ENCODE measurements around the gene TNPO3. TPM values are rescaled to one million over a fixed set of nuclear protein-coding genes. Genes with fewer than 3 reads are reported as not detected.

TNPO3 gene
- 30.9 TPM for polyA plus RNA-seq (ENCODE audit: insufficient read length)

DNA sequence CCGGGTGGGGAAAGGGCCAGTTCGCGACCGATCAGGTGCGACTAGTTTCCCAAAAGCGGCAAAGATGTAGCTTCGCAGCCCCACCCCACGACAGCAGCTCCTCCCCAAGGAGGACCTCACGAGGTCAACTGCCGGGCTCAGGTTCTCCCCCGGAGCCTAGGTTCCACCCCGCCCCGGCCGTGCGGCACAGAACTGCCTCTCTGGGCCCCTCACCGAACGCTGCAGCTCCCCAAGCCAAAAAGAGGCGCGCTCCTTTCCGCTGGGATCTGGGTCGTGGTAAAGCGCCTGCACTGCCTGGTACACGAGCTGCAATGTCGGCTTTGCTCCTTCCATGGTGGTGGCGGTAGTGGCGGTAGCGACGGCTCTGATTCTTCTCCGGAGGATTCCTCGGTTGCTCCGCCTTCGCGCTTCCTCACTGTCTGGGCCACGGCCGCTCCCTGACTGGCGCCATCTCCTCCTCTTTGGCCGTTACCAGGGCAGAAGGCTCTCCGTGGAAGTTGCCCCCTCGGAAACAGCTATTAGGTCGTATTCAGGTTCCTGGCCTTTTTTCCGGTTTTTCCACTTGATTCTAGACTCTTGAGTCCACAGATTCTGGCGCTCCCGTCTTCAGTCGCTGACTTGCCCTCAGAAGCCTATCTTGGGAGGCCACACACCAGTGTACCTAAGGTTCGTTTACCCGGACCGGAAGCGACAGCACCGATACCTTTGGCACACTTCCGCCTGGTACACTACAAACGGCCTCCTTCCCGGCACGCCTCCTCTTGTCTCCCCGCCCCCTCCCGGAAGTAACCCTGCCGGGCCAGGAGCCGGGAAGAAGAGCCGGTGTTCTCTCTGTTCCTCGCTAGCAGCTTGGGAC, at the start of gene TNPO3:
Gene TNPO3, minus strand, starts transcription at position 674 of the 856 bp plus-strand sequence. Its CDS starts 341 bp downstream, at position 333.
- DNase-seq, result peak; percentile 91

DNA sequence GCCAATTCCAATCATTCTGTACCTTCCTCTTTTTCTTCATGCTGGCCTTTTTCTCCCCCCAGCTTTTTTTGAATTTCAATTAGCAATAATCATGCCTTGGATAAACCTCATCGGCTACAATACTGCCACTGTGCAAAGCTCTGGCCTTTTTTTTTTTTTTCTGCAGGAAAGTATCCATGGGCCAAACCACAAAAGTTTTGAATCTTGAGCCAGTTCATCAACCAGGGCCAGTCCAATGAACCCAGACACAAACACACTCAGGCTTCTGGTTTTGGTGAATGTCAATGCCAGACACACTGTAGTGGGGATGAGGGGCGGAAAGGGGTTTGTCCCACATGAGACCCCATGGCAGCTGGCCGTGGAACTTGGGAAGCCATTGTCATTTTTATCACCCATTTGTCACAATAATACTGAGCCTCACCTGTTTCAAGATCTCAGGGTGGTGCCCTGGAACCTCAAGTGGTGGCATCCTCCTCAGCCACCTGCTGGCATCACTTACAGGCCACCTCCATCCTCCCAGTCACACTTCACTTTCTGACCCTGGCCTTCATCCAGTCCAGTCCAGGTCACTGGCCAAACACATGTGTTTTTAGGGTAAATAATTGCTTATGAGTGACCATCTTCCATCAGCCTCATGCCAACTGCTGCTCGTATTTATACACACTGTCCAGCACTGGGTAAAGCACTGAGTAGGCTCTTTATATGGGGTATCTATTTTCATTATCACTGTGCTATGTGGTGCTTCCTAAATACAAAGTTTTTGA, 48.8 kb upstream of the TNPO3 start:
- DNase-seq, result no peak

DNA sequence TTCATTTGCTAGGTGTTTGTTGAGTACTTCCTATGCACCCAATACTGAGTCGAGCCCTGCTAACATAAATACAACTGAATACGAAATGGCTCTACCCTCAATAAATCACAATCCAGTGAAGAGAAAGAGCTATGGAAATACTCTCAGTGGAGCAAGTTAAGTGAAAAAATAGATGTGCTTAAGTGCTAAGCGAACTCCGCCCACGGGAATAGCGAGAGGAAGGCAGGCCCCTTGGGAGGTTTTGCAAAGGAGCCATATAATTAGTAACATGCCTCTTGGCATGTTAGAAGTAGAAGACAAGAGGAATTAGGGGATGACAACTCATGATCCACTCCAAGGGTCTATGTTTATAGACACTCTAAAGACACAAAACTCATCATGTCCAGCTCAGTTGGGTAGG, 46.8 kb upstream of the TNPO3 start:
- DNase-seq, result no peak

DNA sequence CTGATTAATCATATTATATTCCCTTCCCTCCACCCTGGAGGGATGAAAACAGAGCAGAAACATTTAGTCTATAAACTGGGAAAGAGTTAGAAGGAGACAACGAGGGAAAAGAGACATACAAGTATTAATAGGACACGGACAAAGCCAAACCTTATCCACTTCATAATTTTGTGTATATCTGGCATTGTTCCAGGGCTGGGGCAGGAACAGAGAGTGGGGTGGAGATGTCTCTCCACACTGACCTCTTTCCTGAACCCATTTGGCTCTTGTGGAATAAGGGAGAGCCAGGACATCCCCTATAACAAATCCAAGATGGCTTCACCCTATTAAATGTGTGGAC, 45.9 kb upstream of the TNPO3 start:
- DNase-seq, result no peak

DNA sequence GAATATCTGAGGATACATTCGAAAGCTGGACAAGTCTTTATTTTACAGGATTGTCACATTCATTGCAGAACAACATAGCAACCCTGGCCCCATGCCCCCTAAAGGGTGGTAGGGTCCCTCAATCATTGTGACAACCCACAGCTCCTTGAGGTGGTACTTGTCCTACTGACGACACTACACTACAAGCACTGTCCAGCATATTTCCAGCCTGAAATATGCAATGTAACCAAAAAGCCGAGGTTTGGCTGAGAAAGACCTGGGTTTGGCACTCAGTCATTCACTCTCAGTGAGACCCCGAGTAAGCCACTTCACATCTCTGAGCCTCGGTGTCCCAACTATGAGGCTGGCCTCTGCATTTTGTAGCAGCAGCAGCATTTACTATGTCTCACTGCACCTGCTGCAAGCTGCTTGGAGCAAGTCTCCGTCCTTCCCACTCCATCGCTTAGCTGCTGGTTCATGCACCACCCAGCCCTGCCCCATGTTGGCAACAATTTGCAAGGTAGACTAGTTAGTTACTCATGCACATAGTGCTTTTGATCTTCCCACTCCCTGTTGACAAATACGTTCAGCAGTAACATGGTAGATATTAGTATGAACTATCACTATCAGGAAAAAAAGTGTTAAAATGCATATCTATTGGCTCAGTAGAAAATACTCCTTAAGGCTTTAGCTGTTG, 43.6 kb upstream of the TNPO3 start:
- DNase-seq, result no peak

- no peak for DNase-seq
These were observed 40.3 kb upstream of the TNPO3 start for GRCh38 chr7:129095258-129095657.

DNA sequence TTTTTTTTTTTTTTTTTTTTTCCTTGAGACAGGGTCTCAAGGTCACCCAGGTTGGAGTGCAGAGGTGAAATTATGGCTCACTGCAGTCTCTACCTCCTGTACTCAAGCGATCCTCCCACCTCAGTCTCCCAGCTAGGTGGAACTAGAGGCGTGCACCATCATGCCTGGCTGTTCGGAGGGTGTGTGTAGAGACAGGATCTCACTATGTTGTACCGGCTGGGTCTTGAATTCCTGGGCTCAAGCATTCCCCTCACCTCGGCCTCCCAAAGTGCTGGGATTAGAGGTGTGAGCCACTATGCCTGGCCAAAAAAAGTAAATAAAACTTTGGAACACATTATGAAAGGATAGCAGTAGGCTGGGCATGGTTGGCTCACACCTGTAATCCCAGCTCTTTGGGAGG, 39.6 kb upstream of the TNPO3 start:
- no peak for DNase-seq

GRCh38 chr7:129093867-129094456, 39.1 kb upstream of the TNPO3 start:
- no peak for DNase-seq

DNA sequence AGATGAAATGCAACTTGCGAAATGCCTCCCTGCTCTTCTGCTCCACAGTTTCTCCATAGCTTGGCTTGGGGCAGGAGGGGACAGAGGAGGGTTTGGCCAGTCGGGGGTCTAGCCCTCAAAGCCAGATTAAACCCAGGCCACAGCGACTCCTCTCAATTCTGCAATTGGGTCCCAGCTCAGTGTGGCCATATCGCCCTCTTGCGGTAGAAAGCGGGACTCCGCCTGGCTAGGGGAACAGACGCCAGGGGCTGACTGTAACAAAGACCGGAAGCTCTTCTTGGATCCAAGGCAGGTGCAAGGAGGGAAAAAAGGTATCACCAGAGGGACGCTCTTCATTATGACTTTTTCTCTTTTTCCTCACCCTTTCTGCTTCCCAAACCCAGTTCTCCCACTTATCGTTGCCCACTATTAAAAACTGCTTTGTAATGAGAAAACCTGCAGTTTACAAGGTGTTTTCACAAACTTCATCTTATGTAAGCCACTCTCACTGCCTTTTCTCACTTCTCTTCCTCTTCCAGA, 36.6 kb upstream of the TNPO3 start:
- peak; percentile 78 for DNase-seq

DNA sequence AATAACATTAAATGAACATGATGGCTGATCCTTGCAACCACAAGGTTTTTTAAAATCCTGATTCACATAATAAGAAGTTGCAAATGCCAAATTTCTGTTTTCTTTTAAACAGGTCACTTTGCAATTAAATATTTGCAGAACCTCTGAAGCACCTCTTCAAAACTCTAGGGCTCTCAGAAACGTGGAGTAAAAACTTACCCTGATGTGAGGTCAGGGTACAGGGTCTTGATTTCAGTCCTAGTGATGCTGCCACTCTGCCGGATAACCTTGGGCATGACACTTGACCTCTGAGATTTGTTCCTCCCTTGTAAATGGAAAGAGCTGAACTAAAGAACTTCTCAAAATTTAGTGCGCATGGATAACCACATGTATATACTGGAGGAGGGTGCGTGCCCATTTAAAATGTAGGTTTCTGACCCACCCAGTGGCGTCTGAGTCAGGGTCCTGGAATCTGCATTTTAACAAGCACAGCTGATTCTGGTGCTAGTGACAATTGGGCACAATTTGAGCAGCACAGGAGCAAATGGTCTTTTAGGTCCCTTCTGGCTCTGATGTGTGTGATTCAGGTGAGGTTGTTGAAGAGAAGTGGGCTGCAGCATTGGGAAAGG, 35.5 kb upstream of the TNPO3 start:
- DNase-seq, result no peak

- no peak for DNase-seq
These were observed 34.8 kb upstream of the TNPO3 start for GRCh38 chr7:129089521-129090212.

DNA sequence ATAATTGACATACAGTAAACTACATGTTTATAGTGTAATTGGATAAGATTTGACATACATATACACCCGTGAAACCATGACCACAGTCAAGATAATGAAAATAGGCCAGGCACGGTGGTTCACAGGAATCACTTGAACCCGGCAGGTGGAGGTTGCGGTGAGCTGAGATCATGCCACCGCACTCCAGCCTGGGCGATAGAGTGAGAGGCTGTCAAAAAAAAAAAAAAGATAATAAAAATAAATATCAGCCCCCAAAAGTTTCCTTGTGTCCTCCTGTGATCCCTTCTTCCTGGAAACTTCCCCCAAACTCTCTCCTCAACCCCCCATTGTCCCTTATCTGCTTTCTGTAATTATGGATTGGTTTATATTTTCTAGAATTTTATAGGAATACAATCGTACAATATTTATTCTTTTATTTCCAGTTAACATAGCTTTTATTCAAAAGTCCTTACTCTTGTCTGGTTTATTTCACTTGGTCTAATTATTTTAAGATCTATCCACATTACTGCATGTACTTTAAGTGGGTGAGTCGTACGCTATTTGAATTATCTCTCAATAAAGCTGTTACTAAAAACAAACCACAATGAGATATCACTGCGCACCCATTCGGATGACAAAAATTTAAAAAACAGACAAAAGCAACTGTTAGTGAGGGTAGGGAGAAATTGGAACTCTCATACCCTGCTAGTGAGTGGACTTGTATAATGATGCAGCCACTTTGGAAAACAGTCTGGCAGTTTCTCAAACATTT, 30.1 kb upstream of the TNPO3 start:
- DNase-seq, result no peak

DNA sequence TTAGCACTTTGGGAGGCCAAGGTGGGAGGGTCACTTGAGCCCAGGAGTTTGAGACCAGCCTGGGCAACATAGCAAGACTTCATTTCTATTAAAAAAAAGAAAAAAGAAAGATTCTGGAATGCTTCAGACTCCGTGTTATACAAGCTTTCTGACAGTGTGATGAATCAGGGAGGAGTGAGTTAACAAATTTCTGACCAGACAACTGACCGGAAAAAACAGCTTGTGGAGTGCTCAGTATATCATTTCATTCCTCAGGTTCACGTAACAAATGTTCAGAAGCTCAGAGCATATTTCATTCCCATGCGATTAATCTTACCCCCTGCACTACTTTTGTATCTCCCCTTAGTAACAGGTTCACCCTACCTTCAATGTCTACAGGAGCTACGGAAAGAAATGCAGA, 28.6 kb upstream of the TNPO3 start:
- no peak for DNase-seq

GRCh38 chr7:129078455-129078854, 23.5 kb upstream of the TNPO3 start:
- DNase-seq, result no peak

DNA sequence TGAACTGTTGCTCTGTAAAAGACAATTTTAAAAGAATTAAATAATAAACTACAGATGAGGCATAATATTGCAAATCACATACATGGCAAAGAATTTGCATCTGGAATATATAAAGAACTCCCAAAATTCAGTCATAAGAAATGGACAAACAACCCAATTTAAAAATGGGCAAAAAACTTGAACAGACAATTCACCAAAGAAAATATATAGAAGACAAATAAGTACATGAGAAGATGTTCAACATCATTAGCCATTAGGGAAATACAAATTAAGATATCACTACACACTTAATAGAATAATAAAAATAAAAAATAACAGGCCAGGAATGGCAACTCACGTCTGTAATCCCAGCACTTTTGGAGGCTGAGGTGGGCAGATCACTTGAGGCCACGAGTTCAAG, 22.0 kb upstream of the TNPO3 start:
- DNase-seq, result no peak

- no peak for DNase-seq
These were observed 20.1 kb upstream of the TNPO3 start for GRCh38 chr7:129074994-129075393.

GRCh38 chr7:129074361-129074871, 19.5 kb upstream of the TNPO3 start:
- no peak for DNase-seq

GRCh38 chr7:129073738-129074137, 18.8 kb upstream of the TNPO3 start:
- DNase-seq, result no peak

- DNase-seq, result no peak
These were observed 18.3 kb upstream of the TNPO3 start for GRCh38 chr7:129073204-129073603.

DNA sequence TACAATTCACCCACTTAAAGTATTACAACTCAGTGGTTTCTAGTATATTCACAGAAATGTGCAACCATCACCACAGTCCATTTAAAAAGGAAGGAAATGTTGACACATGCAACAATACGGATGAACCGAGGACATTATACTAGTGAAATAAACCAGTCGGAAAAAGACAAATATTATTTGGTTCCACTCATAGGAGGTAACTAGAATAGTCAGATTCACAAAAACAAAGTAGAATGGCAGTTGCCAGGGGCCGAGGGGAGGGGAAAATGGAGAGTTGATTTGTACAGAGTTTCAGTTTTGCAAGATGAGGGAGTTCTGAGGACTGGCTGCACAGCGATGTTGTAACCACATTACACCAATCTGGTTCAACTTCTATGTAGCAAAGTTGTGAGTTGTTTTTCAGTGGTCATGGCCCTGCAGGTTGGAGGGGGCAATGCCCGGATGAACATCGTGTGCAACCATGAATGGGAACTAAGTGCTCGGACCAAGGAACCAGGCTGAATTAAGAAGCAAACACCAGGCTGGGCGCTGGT, 17.6 kb upstream of the TNPO3 start:
- DNase-seq, result no peak

Data from hindlimb muscle (tissue), 1 donor.